Right cardiac atrium (tissue), 5 donors: ENCODE results near the gene ZNF281. TPM values are rescaled to one million over a fixed set of nuclear protein-coding genes. Genes with fewer than 3 reads are reported as not detected.

Source experiments
- ATAC-seq, 2 donors: fragments of 200-7000 bp; cut with Tn5 transposase; one replicate each; pipeline versions ENCODE4 v1.8.0 to v1.9.1; 2020; ENCODE audit warnings: moderate library complexity in 2 of 2, mild to moderate bottlenecking in 1 of 2
- DNase-seq, 3 donors: peaks; one replicate each; pipeline ENCODE4 v3.0.0-alpha.2; 2020
- H3K27ac ChIP-seq: one replicate; pipeline ENCODE4 v1.5.1; 2013; ENCODE audit warnings: mild to moderate bottlenecking, low read length, control low read depth, moderate library complexity
- H3K27me3 ChIP-seq: one replicate; pipeline ENCODE4 v1.6.1; 2013; ENCODE audit not compliant: control insufficient read depth, insufficient read depth
- H3K4me1 ChIP-seq: one replicate; pipeline ENCODE4 v1.6.1; 2013; ENCODE audit warnings: low read length; ENCODE audit not compliant: control insufficient read depth, insufficient read depth
- H3K4me3 ChIP-seq: one replicate; pipeline ENCODE4 v1.5.1; 2013; ENCODE audit warnings: low read length, control low read depth
- H3K9me3 ChIP-seq: one replicate; pipeline ENCODE4 v1.6.1; 2013; ENCODE audit warnings: low read length; ENCODE audit not compliant: control insufficient read depth
- WGBS: extraction: QIAGEN DNeasy Blood & Tissue Kit; methylation state at CpG from one replicate; pipeline ENCODE4 v1.1.7; 2013; 5-methylcytosine and 5-hydroxymethylcytosine counted together
- intact Hi-C, 4 donors: fragments of 100-400 bp; cut with DNase I; formaldehyde crosslinking; loops; one replicate each; pipeline versions ENCODE4 v1.11.0 to v1.14.0; 2022 to 2023
- polyA plus RNA-seq: library from polyadenylated mRNA; stranded (reverse); fragments of 200-250 nt; gene quantifications from one replicate; pipeline ENCODE4 v1.2.3, GENCODE V29; 2013
- total RNA-seq, 4 donors: library from RNA; stranded (reverse); fragmentation: NEBNext Ultra II Directional; extraction: Animal tissue kit (Norgen Biotek cat#: 25700); gene quantifications; one replicate each; pipeline ENCODE4 v1.2.1, GENCODE V29; 2021
- donor health status: healthy with polysubstance abuse.
- donor health status: DM: no; HTN: yes; CAD: no.
- donor health status: DM: no; HTN: no; CAD: no.
- donor health status: DM: no; HTN: yes; CAD: no; lungs with severe emphysema.
- donor health status: DM: yes; HTN: yes; CAD: no.

Gene ZNF281
- total and polyA plus RNA-seq, 5 donors = 4.0 to 9.2 (median 9.0) TPM

GRCh38 chr1:200409203-200409760 is 554 bp downstream of the ZNF281 start:
- peak; percentile 50 to 54 for ATAC-seq

GRCh38 chr1:200406161-200406797 is 3.6 kb downstream of the ZNF281 start:
- 91% methylated on average over 8 of the region's 8 CpGs for WGBS

More at GRCh38 chr1:200409203-200409760, 554 bp downstream of the ZNF281 start:
- Histone ChIP-seq H3K4me3 (peak overlapping the region; percentile 88), H3K9me3 (no peaks in the 10 kb centered on the region), H3K27me3 (no peaks in the 10 kb centered on the region), H3K4me1 (peaks cover 13% of the 10 kb centered on the region), H3K27ac (peak overlapping the region; percentile 84)
- 1% methylated on average over 41 of the region's 41 CpGs for WGBS
- intact Hi-C loops = no loop called here
- DNase-seq = peak; percentile 42 to 75 (median 71)

GRCh38 chr1:200405264-200405663 is 4.6 kb downstream of the ZNF281 start:
- intact Hi-C loops = no loop called here
- Histone ChIP-seq H3K27ac (no peak overlapping the region), H3K4me3 (peak overlapping the region; percentile 38), H3K27me3 (no peaks in the 10 kb centered on the region), H3K9me3 (no peaks in the 10 kb centered on the region), H3K4me1 (peaks cover 13% of the 10 kb centered on the region)
- ATAC-seq (no peak), DNase-seq (no peak)
- WGBS = 71% methylated on average over 2 of the region's 2 CpGs

More at GRCh38 chr1:200406161-200406797, 3.6 kb downstream of the ZNF281 start:
- DNase-seq (no peak), ATAC-seq (no peak)
- no peaks in the 10 kb centered on the region for H3K27me3 ChIP-seq
- peak overlapping the region; percentile 38 for H3K4me3 ChIP-seq
- no peaks in the 10 kb centered on the region for H3K9me3 ChIP-seq
- intact Hi-C loops = no loop called here
- H3K27ac ChIP-seq = no peak overlapping the region
- H3K4me1 ChIP-seq = peaks cover 13% of the 10 kb centered on the region

GRCh38 chr1:200401708-200402107 is 8.1 kb downstream of the ZNF281 start:
- 70% methylated on average over 1 of the region's 1 CpG for WGBS
- intact Hi-C loops = no loop called here

DNA sequence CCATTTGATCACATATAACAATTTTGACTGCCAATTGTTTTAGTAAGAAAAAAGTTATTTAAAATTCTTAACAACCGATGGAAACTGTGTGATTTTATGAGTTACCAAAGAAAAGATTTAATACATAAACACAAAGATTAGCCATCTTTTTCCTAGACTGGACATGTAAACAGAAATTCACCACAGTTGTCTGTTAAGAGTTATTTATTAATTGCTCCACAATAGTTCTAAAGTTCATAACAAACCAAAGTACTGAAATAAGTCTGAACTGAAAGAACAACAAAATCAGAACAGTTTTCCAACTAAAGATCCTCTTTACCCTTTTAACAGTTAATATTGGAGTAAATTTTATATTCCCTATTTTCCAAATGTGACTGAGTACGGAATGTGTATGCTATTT is 8.6 kb downstream of the ZNF281 start:
- DNase-seq = no peak
- no peaks in the 10 kb centered on the region for H3K4me1 ChIP-seq
- ATAC-seq = no peak
- 94% methylated on average over 2 of the region's 2 CpGs for WGBS
- no peaks in the 10 kb centered on the region for H3K9me3 ChIP-seq
- no peaks in the 10 kb centered on the region for H3K27me3 ChIP-seq
- no peak overlapping the region for H3K4me3 ChIP-seq
- intact Hi-C loops = no loop called here
- H3K27ac ChIP-seq = no peak overlapping the region

More at GRCh38 chr1:200401708-200402107, 8.1 kb downstream of the ZNF281 start:
- Histone ChIP-seq H3K9me3 (no peaks in the 10 kb centered on the region), H3K4me1 (no peaks in the 10 kb centered on the region), H3K27ac (no peak overlapping the region), H3K27me3 (no peaks in the 10 kb centered on the region), H3K4me3 (no peak overlapping the region)
- ATAC-seq (no peak), DNase-seq (no peak)

DNA sequence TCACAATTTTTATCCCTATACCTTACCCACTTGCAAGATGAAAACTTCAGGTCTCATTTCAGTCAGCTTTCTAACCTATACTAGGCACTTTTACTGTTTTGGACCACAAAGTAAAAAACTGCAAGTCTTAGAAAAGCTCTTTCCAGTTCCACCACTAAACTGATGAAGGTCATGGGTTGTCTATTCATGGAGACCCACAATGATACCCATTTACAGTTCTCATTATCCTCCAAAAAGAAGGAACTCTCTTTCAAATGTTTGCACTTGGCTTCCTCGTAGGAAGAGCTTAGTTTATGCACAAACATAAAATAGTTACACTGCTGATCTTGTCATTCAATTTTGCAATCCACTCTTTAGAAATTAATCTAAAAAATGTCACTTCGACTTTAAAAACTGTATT is 9.3 kb downstream of the ZNF281 start:
- Histone ChIP-seq H3K9me3 (no peaks in the 10 kb centered on the region), H3K4me3 (no peak overlapping the region), H3K27ac (no peak overlapping the region), H3K4me1 (no peaks in the 10 kb centered on the region), H3K27me3 (no peaks in the 10 kb centered on the region)
- ATAC-seq (no peak), DNase-seq (no peak)
- 87% methylated on average over 2 of the region's 2 CpGs for WGBS
- intact Hi-C loops = no loop called here

DNA sequence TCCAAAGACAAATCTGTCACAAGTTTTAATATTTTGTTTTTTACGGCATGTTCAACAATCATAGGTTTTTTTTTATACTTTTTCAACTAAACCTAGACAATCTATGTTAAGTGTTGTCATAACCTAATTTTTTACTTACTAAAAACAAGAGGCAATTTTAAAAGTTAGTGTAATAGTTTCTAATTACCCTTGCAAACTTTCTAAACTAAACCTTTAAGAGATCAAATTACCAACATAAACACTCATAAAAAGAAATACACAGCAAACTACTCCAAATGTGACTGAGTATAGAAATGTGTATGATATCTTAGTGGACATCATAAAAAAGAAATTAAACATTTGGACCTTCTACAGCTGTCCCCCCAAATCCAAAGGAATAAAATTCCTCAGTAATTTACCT is 10.0 kb downstream of the ZNF281 start:
- no peaks in the 10 kb centered on the region for H3K27me3 ChIP-seq
- no peak overlapping the region for H3K4me3 ChIP-seq
- no peak overlapping the region for H3K27ac ChIP-seq
- ATAC-seq (no peak), DNase-seq (no peak)
- no peaks in the 10 kb centered on the region for H3K4me1 ChIP-seq
- WGBS = 99% methylated on average over 1 of the region's 1 CpG
- intact Hi-C loops = no loop called here
- no peaks in the 10 kb centered on the region for H3K9me3 ChIP-seq

DNA sequence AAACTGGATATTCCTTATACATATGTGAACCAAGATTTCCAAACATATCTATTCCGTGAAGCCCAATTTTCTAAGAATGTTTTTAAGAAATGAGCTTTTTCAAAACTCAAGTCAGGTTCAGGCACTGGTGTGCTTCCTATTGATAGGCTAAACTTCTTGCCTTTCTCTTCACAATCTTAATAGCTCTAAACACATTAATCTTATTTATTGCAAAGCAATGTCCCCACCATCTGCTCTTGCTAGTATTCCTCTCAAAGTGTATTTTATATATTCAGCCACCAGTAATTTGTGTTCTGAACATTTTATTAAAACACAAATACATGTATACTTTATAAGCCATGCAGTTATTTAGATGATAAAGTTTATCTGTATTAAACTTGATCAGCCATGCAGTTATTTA is 11.5 kb downstream of the ZNF281 start:
- no peaks in the 10 kb centered on the region for H3K4me1 ChIP-seq
- H3K27ac ChIP-seq = no peak overlapping the region
- WGBS = 94% methylated on average over 1 of the region's 1 CpG
- H3K4me3 ChIP-seq = no peak overlapping the region
- no peaks in the 10 kb centered on the region for H3K27me3 ChIP-seq
- ATAC-seq = no peak
- H3K9me3 ChIP-seq = no peaks in the 10 kb centered on the region
- intact Hi-C loops = no loop called here
- DNase-seq = no peak

GRCh38 chr1:200392625-200393185 is 17.1 kb downstream of the ZNF281 start:
- Histone ChIP-seq H3K9me3 (no peaks in the 10 kb centered on the region), H3K27ac (no peak overlapping the region), H3K27me3 (no peaks in the 10 kb centered on the region), H3K4me3 (no peak overlapping the region), H3K4me1 (no peaks in the 10 kb centered on the region)
- intact Hi-C loops = no loop called here
- WGBS = 95% methylated on average over 7 of the region's 7 CpGs
- ATAC-seq = no peak
- DNase-seq = no peak

- intact Hi-C loops = no loop called here
- ATAC-seq (no peak), DNase-seq (no peak)
- Histone ChIP-seq H3K9me3 (no peaks in the 10 kb centered on the region), H3K27ac (no peak overlapping the region), H3K4me3 (no peak overlapping the region), H3K27me3 (no peaks in the 10 kb centered on the region), H3K4me1 (no peaks in the 10 kb centered on the region)
- WGBS = 64% methylated on average over 1 of the region's 1 CpG
Measured at GRCh38 chr1:200391747-200392146, 18.1 kb downstream of the ZNF281 start.

DNA sequence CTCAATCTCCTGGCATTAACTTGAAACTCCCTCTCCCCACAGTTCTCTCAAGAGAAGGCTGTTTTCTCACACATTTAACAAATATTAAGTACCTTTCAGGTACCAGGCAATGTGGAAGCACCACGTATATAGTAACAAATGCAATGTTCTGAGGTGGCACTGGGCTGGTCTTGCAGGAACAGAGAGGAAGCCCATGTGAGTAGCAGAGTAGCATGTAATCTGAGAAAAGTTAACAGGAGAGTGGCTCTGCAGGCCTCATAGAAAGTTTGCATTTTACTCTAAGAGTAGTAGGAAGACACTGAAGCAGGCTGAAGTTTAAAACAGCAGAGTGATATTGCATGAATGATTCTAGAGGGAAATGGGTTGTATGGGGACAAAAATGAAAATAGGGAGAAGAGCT is 21.0 kb downstream of the ZNF281 start:
- Histone ChIP-seq H3K27ac (no peak overlapping the region), H3K27me3 (no peaks in the 10 kb centered on the region), H3K4me1 (no peaks in the 10 kb centered on the region), H3K9me3 (no peaks in the 10 kb centered on the region), H3K4me3 (no peak overlapping the region)
- 85% methylated on average over 1 of the region's 1 CpG for WGBS
- ATAC-seq (no peak), DNase-seq (no peak)
- intact Hi-C loops = no loop called here
